ENCODE results near the gene NIF3L1. TPM values are rescaled to one million over a fixed set of nuclear protein-coding genes. Genes with fewer than 3 reads are reported as not detected.

Gene NIF3L1, protein sequence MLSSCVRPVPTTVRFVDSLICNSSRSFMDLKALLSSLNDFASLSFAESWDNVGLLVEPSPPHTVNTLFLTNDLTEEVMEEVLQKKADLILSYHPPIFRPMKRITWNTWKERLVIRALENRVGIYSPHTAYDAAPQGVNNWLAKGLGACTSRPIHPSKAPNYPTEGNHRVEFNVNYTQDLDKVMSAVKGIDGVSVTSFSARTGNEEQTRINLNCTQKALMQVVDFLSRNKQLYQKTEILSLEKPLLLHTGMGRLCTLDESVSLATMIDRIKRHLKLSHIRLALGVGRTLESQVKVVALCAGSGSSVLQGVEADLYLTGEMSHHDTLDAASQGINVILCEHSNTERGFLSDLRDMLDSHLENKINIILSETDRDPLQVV
- 17.8 and 19.1 TPM in 2 replicates for total RNA-seq

DNA sequence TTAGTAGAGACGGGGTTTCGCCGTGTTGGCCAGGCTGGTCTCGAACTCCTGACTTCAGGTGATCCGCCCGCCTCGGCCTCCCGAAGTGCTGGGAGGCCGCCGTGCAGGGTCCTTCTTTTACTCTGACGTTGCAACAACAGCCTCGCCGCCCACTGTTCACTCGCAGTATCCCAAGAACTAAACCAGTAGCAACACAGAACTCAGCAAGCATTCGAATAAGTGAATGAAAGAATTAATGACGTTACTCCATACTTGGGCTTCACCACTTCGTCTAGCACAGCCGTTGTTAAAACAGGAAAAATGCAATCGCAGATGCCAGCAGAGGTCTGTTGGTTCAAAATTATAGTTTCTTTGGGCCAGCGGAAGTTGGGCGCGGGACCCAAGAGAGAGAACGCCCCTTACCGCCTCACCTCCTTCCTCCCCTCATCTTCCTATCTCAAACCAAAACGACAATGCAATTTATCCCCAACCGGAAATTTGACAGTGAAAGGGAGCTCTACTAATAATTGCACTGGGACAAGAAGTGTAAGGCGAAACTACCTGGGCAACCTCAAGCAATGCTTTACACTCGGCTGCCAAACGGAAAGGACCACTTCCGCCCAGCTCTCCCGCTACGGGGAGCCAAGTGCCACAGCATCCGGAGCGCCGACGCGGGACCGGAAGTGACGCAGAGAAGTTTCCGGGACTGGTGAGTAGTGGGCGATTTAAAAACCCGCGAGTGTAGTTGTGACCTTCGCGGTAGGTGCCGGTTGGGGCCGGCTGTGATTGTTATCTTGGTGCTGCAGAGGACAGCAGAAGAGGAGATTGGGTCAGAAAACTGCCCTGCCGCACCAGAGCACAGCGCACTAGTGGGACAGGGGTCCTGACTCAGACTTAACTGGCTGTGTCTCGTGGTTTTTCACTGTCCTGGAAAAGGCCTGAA is at the start of gene NIF3L1, which contains the start of gene PPIL3:
TSS of gene NIF3L1 (plus strand) at position 668 of the 922 bp plus-strand sequence. CDS start 2,573 bp downstream, outside the sequence.
TSS of gene PPIL3 (minus strand) at position 374 of the 922 bp plus-strand sequence. CDS start 1,462 bp downstream, outside the sequence.

DNA sequence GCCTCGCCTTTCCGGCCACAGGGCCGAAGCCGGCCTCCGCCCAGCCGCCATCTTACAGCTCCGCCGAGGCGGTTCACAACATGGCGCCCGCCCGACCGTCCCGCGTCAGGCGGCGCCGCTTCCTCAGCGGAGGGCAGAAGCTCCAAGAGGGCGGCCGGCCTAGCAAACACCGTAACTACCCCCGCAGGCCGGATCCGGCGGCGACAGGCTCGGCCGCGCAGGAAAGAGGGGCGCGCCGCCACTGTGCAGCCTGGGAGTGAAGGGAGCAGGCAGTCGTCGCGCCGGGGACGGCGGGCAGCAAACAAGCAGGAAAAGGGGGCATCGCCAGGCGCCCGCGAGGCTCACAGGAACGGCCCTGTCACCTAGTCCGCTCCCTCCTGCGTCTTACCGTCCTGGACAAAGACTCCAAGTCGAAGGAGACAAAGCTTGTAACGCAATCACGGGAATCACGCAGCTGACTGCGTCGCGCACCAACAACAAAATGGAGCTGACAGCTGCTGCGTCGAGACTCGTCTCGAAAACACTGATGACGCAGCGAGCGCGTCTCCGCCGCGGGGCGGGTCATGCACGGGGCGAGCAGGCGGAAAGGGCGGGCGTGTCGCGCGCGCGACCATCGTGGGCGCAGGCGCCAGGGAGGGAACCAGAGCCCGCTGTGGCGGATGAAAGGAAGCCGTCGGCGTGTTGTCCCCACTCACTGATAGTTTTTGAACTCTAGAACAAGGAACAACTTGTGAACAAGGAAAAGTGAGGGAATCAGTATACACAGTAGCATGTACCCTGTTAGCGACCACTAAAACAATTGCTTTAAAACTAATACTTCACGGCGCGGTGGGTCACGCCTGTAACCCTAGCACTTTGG is 24.8 kb upstream of the NIF3L1 start, which contains the start of gene CLK1:
TSS of gene CLK1 (minus strand) at position 483 of the 859 bp plus-strand sequence. CDS start 2,796 bp downstream, outside the sequence.

Other genes with a start within 250 kb of the NIF3L1 start
- gene BZW1, start 77.5 kb upstream of the NIF3L1 start, total RNA-seq = 350 and 428 TPM in 2 replicates
- 56.7 and 60.9 TPM in 2 replicates for gene CLK1, start 24.7 kb upstream of the NIF3L1 start, total RNA-seq
- 50.2 and 63.9 TPM in 2 replicates for gene PPIL3, start 294 bp upstream of the NIF3L1 start, total RNA-seq
- gene ORC2, start 74.3 kb downstream of the NIF3L1 start, total RNA-seq = 12.3 and 12.4 TPM in 2 replicates
- 6.7 and 7.5 TPM in 2 replicates for gene HYCC2, start 182.3 kb downstream of the NIF3L1 start, total RNA-seq
- gene NDUFB3, start 182.6 kb downstream of the NIF3L1 start, total RNA-seq = 110 and 118 TPM in 2 replicates
- 61.7 and 105 TPM in 2 replicates for gene CFLAR, start 226.8 kb downstream of the NIF3L1 start, total RNA-seq

Data from smooth muscle cell of bladder (primary cell).